ENCODE measurements around the gene DIP2B. TPM values are rescaled to one million over a fixed set of nuclear protein-coding genes. Genes with fewer than 3 reads are reported as not detected.

DIP2B gene
- total RNA-seq, 1 experiment from 2014 or later = 30.2 TPM

DNA sequence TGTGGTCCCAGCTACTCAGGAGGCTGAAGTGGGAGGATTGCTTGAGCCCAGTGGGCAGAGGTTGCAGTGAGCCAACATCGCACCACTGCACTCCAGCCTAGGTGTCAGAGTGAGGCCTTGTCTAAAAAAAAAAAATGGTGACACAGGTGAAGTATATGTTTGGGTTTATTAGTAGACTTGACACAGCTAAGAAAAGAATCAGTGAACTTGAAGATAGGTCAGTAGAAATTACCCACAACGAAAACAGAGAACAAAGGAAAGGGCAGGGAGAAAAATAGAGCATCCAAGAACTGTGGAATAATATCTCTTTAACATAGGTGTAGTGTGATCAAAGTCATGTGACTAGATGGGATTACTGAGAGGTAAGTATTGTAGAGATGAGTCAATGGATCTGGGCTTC, 282.8 kb downstream of the DIP2B start:
- DNase-seq (ENCODE audit: low read depth, low spot score) (no peak), ATAC-seq (no peak)
- peaks cover 7% of the 10 kb centered on the region; the same call in 1 of the 2 replicates for H3K4me1 ChIP-seq (ENCODE audit: control insufficient read depth, insufficient read depth, low read length)
- in situ Hi-C loops (cut with HindIII; ENCODE audit: low pct_unique_long_range_greater_than_20kb, low sequenced_read_pairs) = no loop called here
- no peak overlapping the region for H3K4me3 ChIP-seq (ENCODE audit: low read depth in 2 of 2, low read length in 2 of 2)
- BruUV-seq (replicated peaks) = no TSS peak
- POLR2A ChIA-PET = interaction anchor here (0.6 kb wide), 1 partner anchor 34 kb away, joined by 3 read pairs; no protein-coding TSS in a partner anchor
- no peak overlapping the region for H3K27ac ChIP-seq (ENCODE audit: low read length)
- H3K36me3 ChIP-seq (ENCODE audit: control insufficient read depth, insufficient read depth, low read length) = no peaks in the 10 kb centered on the region
- CTCF ChIA-PET = interaction anchor here (1.2 kb wide), 1 partner anchor 23 kb away, joined by 3 read pairs; no protein-coding TSS in a partner anchor
- H3K27me3 ChIP-seq (ENCODE audit: control insufficient read depth, insufficient read depth, low read length) = no peaks in the 10 kb centered on the region
- intact Hi-C loops (cut with micrococcal nuclease; ENCODE audit: unreplicated experiment) = no loop called here
- no peaks in the 10 kb centered on the region for H3K9me3 ChIP-seq (ENCODE audit: control insufficient read depth, insufficient read depth, low read depth, low read length)
- no peak for TF ChIP-seq TCF7L2 (IDR thresholded peaks at IDR 0.05; ENCODE audit: low read depth, low read length)

DNA sequence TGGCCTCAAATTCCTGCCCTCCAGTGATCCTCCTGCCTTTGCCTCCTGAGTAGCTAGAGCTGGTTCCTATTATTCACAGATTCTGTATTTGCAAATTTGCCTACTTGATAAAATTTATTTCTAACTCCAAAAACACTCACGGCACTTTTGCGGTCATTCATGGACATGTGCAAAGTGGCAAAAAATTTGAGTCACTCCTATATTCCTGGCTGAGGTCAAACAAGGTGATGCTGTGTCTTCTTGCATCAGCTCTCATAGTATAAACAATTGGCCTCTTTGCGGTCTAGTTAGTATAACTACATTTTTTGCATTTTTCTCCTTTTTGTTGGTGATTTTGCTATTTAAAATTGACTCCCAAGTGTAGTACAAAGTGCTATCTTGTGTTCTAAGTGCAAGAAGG, 283.8 kb downstream of the DIP2B start:
- Histone ChIP-seq H3K4me3 (ENCODE audit: low read depth in 2 of 2, low read length in 2 of 2) (no peak overlapping the region), H3K27ac (ENCODE audit: low read length) (no peak overlapping the region), H3K36me3 (ENCODE audit: control insufficient read depth, insufficient read depth, low read length) (no peaks in the 10 kb centered on the region), H3K4me1 (ENCODE audit: control insufficient read depth, insufficient read depth, low read length) (peaks cover 7% of the 10 kb centered on the region; the same call in 1 of the 2 replicates), H3K27me3 (ENCODE audit: control insufficient read depth, insufficient read depth, low read length) (no peaks in the 10 kb centered on the region), H3K9me3 (ENCODE audit: control insufficient read depth, insufficient read depth, low read depth, low read length) (no peaks in the 10 kb centered on the region)
- DNase-seq (ENCODE audit: low read depth, low spot score) (no peak), ATAC-seq (no peak)
- intact Hi-C loops (cut with micrococcal nuclease; ENCODE audit: unreplicated experiment) (no loop called here), in situ Hi-C loops (cut with HindIII; ENCODE audit: low pct_unique_long_range_greater_than_20kb, low sequenced_read_pairs) (no loop called here)
- TF ChIP-seq, protein P1, sequence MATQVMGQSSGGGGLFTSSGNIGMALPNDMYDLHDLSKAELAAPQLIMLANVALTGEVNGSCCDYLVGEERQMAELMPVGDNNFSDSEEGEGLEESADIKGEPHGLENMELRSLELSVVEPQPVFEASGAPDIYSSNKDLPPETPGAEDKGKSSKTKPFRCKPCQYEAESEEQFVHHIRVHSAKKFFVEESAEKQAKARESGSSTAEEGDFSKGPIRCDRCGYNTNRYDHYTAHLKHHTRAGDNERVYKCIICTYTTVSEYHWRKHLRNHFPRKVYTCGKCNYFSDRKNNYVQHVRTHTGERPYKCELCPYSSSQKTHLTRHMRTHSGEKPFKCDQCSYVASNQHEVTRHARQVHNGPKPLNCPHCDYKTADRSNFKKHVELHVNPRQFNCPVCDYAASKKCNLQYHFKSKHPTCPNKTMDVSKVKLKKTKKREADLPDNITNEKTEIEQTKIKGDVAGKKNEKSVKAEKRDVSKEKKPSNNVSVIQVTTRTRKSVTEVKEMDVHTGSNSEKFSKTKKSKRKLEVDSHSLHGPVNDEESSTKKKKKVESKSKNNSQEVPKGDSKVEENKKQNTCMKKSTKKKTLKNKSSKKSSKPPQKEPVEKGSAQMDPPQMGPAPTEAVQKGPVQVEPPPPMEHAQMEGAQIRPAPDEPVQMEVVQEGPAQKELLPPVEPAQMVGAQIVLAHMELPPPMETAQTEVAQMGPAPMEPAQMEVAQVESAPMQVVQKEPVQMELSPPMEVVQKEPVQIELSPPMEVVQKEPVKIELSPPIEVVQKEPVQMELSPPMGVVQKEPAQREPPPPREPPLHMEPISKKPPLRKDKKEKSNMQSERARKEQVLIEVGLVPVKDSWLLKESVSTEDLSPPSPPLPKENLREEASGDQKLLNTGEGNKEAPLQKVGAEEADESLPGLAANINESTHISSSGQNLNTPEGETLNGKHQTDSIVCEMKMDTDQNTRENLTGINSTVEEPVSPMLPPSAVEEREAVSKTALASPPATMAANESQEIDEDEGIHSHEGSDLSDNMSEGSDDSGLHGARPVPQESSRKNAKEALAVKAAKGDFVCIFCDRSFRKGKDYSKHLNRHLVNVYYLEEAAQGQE (IDR thresholded peaks at IDR 0.05; ENCODE audit: insufficient read depth in 1 of 2, low read depth in 2 of 2, low read length in 1 of 2) = no peak
- TF ChIP-seq POLR2AphosphoS5 (IDR thresholded peaks at IDR 0.05; ENCODE audit: low read depth, low read length) (no peak), SIN3A (IDR thresholded peaks at IDR 0.05; ENCODE audit: borderline replicate concordance, insufficient read depth, low read depth, low read length) (no peak)
- TF ChIP-seq, protein P2, sequence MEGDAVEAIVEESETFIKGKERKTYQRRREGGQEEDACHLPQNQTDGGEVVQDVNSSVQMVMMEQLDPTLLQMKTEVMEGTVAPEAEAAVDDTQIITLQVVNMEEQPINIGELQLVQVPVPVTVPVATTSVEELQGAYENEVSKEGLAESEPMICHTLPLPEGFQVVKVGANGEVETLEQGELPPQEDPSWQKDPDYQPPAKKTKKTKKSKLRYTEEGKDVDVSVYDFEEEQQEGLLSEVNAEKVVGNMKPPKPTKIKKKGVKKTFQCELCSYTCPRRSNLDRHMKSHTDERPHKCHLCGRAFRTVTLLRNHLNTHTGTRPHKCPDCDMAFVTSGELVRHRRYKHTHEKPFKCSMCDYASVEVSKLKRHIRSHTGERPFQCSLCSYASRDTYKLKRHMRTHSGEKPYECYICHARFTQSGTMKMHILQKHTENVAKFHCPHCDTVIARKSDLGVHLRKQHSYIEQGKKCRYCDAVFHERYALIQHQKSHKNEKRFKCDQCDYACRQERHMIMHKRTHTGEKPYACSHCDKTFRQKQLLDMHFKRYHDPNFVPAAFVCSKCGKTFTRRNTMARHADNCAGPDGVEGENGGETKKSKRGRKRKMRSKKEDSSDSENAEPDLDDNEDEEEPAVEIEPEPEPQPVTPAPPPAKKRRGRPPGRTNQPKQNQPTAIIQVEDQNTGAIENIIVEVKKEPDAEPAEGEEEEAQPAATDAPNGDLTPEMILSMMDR (IDR thresholded peaks at IDR 0.05) = no peak
- POLR2A ChIA-PET = interaction anchor here (0.6 kb wide), 1 partner anchor 940 kb away, joined by 4 read pairs; no protein-coding TSS in a partner anchor
- CTCF ChIA-PET = interaction anchor here (1.2 kb wide), 1 partner anchor 24 kb away, joined by 3 read pairs; no protein-coding TSS in a partner anchor
- BruUV-seq (replicated peaks) = no TSS peak

DNA sequence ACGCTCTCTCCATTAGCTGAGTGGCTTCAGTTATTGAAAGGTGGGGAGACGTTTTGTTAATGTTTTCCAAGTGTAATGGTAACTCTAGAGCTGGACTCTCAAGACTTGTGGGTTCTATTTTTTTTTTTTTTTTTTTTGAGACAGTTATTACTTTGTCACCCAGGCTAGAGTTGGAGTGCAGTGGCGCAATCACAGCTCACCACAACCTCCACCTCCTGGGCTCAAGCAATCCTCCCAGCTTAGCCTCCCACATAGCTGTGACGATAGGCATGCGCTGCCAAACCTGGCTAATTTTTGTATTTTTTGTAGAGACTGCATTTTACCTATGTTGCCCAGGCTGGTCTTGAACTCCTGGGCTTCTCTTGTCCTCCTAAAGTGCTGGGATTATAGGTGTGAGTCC, 285.3 kb downstream of the DIP2B start:
- Histone ChIP-seq H3K27ac (ENCODE audit: low read length) (no peak overlapping the region), H3K27me3 (ENCODE audit: control insufficient read depth, insufficient read depth, low read length) (no peaks in the 10 kb centered on the region), H3K4me3 (ENCODE audit: low read depth in 2 of 2, low read length in 2 of 2) (no peak overlapping the region), H3K36me3 (ENCODE audit: control insufficient read depth, insufficient read depth, low read length) (no peaks in the 10 kb centered on the region), H3K4me1 (ENCODE audit: control insufficient read depth, insufficient read depth, low read length) (peaks cover 7% of the 10 kb centered on the region; the same call in 1 of the 2 replicates), H3K9me3 (ENCODE audit: control insufficient read depth, insufficient read depth, low read depth, low read length) (no peaks in the 10 kb centered on the region)
- no peak for ATAC-seq
- no TSS peak for BruUV-seq (replicated peaks)
- DNase-seq (ENCODE audit: low read depth, low spot score) = no peak
- in situ Hi-C loops (cut with HindIII; ENCODE audit: low pct_unique_long_range_greater_than_20kb, low sequenced_read_pairs) = no loop called here
- TF ChIP-seq SIN3A (IDR thresholded peaks at IDR 0.05; ENCODE audit: borderline replicate concordance, insufficient read depth, low read depth, low read length) (no peak), POLR2AphosphoS5 (IDR thresholded peaks at IDR 0.05; ENCODE audit: low read depth, low read length) (no peak), TCF7L2 (IDR thresholded peaks at IDR 0.05; ENCODE audit: low read depth, low read length) (no peak)
- TF ChIP-seq, protein P1 (IDR thresholded peaks at IDR 0.05; ENCODE audit: insufficient read depth in 1 of 2, low read depth in 2 of 2, low read length in 1 of 2) = no peak
- TF ChIP-seq, protein P2 (IDR thresholded peaks at IDR 0.05) = no peak
- intact Hi-C loops (cut with micrococcal nuclease; ENCODE audit: unreplicated experiment) = no loop called here
- CTCF ChIA-PET = interaction anchor here (0.5 to 0.6 kb wide), 2 partner anchors 267 to 269 kb away, joined by 5 to 6 read pairs; no protein-coding TSS in a partner anchor
- POLR2A ChIA-PET = interaction anchor here (0.6 to 0.7 kb wide), 2 partner anchors 257 to 627 kb away, joined by 4 to 9 read pairs; no protein-coding TSS in a partner anchor

All from Panc1 (cell line).